DND-41 (cell line): ENCODE data around the gene PRIMA1.

ENCODE experiments used
- EZH2 ChIP-seq: IDR thresholded peaks from 3 replicates; pipeline ENCODE4 v1.6.1; 2012; ENCODE audit warnings: borderline replicate concordance, low read depth, mild to moderate bottlenecking, moderate library complexity, low read length, inconsistent platforms; ENCODE audit not compliant: severe bottlenecking
- TF ChIP-seq, protein P1 (sequence below): IDR thresholded peaks from 2 replicates; pipeline ENCODE4 v1.5.1; 2012; ENCODE audit warnings: borderline replicate concordance, low read length, moderate library complexity, mild to moderate bottlenecking; ENCODE audit not compliant: poor library complexity, severe bottlenecking; ENCODE audit errors: extremely low read depth

DNA sequence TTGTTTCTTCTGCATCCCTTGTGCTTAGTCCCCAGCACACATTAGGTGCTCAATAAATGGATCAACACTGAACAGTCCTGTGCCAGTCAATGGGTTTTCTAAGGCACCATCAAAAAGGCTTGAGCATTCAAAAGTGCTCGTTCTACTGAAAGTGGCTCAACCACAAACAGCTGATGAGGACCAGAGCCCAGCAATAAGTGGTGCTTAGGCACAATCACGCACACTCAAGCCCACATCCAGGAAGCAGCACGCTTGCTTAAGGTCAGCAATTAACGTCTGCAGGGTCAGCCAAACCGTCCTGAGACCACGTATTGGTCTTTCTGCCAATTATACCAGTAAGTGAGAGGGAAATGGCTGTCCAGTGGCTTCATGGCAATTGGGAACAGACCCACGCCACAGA is 56.5 kb downstream of the PRIMA1 start:
- no peak for TF ChIP-seq EZH2
- TF ChIP-seq, protein P1, sequence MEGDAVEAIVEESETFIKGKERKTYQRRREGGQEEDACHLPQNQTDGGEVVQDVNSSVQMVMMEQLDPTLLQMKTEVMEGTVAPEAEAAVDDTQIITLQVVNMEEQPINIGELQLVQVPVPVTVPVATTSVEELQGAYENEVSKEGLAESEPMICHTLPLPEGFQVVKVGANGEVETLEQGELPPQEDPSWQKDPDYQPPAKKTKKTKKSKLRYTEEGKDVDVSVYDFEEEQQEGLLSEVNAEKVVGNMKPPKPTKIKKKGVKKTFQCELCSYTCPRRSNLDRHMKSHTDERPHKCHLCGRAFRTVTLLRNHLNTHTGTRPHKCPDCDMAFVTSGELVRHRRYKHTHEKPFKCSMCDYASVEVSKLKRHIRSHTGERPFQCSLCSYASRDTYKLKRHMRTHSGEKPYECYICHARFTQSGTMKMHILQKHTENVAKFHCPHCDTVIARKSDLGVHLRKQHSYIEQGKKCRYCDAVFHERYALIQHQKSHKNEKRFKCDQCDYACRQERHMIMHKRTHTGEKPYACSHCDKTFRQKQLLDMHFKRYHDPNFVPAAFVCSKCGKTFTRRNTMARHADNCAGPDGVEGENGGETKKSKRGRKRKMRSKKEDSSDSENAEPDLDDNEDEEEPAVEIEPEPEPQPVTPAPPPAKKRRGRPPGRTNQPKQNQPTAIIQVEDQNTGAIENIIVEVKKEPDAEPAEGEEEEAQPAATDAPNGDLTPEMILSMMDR: no peak
